Stimulated activated CD4-positive, alpha-beta T cell treated with anti-CD3 and anti-CD28 coated beads, Interleukin-4, amount 100 ng/mL, for 24 hours (primary cell): Measurements from ENCODE around the gene TP53INP2.
"Not testable (repeated sequence)": the region's sequence is repeated elsewhere in the genome, so short reads cannot be mapped to it uniquely, and the experiment has no call there.

Experiments
- DNase-seq: peaks from one replicate; pipeline ENCODE4 v3.0.0-alpha.2; 2020

Gene TP53INP2, protein sequence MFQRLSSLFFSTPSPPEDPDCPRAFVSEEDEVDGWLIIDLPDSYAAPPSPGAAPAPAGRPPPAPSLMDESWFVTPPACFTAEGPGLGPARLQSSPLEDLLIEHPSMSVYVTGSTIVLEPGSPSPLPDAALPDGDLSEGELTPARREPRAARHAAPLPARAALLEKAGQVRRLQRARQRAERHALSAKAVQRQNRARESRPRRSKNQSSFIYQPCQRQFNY

DNA sequence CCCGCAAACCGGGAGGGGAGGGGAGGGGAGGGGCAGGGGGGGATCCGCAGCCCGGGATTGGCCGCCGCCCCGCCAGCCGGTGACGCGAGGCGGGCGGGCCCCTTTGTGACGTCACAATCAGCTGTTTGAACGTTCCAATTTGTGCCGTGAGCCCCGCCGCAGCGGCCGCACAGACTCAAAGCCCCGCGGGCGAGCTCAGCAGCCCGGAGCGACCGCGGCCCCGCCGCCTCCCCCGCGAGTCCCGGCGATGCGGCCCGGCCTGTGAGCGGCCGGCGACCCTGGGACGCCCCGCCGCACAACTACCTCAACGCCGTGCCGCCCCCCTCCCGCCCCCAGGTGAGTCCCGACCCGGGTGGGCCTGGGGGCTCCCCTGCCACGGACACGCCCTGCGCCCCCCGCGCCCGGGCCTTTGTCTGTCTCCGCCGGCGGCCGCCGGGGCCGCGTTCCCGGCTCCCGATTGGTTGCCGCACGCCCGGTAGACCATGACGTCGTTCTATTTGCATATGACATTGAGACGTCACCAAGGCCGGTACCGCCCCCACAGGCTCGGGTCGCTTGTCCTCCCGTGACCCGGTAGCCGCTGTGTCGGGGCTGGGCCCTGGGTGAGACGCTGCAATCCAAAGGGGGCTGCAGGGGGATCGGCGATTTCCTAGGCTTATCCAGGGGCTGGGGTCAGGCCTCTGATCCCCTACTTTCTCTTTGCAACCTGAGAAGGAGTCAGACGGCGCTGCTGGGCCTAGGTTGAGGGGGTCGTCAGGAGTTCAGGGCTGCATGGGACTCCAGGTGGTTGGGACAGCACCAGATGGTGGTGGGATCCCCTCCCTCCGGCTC is at the start of gene TP53INP2:
TSS of gene TP53INP2 (plus strand) at position 168 of the 831 bp plus-strand sequence. CDS start 4,396 bp downstream, outside the sequence.
- peak; percentile 80 for DNase-seq

DNA sequence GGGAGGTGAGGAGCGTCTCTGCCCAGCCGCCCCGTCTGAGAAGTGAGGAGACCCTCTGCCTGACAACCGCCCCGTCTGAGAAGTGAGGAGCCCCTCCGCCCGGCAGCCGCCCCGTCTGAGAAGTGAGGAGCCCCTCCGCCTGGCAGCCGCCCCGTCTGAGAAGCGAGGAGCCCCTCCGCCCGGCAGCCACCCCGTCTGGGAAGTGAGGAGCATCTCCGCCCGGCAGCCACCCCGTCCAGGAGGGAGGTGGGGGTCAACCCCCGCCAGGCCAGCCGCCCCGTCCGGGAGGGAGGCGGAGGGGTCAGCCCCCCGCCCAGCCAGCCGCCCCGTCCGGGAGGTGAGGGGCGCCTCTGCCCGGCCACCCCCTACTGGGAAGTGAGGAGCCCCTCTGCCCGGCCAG is 45.5 kb upstream of the TP53INP2 start:
- DNase-seq: not testable (repeated sequence)

DNA sequence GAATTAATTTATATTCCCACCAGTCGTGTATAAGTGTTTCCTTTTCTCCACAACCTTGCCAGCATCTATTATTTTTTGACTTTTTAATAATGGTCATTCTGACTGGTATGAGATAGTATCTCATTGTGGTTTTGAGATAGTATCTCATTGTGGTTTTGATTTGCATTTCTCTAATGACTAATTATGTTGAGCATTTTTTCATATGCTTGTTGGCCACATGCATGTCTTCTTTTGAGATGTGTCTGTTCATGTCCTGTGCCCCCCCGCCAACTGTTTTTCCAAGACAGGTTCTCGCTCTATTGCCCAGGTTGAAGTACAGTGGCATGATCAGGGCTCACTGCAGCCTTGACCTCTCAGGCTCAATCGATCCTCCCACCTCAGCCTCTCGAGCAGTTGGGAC is 42.3 kb upstream of the TP53INP2 start:
- peak; percentile 4 for DNase-seq

DNA sequence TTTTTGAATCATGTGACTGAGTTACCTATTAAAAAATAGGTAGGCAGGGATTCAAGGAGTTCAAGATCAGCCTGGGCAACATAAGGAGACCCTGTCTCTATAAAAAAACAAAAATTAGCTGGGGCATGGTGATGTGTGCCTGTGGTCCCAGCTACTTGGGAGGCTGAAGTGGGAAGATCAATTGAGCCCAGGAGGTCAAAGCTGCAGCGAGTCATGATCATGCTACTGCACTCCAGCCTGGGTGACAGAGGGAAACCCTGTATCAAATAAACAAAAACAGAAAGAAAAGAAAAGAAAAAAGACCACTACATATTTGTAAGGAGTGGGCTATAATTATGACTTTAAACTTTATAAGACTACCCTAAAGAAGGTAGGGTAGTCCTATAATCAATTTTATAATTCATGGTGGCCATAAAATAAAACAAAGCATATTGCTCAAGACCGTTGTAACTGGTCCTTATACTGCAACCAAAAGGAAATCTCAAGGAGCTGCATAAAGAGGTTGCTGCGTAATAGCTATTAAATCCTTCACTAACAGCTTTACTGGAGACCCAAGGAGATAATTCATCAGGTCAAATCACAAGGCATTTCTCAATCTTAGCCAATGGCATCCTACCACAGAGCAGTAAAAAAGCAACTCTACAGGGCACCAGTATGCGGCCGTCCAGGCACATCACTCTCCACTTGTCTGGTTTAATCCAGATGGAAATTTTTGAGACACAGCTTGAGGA is 40.8 kb upstream of the TP53INP2 start:
- DNase-seq: no peak

DNA sequence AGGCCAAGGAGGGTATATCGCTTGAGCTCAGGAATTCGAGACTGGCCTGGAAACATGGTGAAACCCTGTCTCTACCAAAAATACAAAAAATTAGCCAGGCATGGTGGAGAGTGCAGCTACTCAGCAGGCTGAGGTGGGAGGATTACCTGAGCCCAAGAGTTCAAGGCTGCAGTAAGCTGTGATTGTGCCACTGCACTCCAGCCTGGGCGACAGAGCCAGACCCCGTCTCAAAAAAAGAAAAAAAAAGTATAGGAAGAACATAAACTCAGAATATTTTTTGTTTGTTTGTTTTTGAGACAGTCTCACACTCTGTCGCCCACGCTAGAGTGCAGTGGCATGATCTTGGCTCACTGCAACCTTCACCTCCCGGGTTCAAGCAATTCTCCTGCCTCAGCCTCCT is 39.4 kb upstream of the TP53INP2 start:
- DNase-seq: not testable (repeated sequence)

DNA sequence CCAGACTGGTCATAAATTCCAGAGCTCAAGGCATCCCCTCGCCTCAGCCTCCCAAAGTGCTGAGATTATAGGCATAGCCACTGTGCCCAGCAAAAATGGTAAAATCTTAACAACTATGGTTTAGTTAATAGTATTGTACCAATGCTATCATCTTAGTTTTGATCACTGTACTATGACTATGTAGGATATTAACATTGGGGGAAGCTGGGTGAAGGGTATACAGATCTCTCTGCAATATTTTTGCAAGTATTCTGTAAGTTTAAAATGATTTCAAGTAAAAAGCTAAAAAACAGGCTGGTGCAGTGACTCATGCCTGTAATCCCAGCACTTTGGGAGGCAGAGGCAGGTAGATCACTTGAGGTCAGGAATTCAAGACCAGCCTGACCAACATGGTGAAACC is 35.0 kb upstream of the TP53INP2 start:
- DNase-seq: no peak

DNA sequence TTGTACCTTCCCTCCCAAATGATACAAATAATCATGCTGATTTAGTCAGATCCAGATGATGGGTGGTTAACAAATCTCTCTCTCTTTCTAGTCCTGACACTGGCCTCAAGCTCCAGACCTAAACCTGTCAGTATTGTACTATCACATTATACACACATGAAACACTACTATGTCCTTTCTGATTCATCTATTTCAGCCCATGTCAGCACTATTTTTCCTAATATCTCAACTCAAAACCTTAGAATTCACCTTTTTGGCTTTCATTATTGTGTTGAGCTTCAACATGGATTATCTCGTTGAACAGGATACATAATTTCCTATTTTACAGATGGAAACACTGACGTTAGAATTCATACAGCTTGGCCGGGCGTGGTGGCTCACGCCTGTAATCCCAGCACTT is 30.7 kb upstream of the TP53INP2 start:
- DNase-seq: no peak

DNA sequence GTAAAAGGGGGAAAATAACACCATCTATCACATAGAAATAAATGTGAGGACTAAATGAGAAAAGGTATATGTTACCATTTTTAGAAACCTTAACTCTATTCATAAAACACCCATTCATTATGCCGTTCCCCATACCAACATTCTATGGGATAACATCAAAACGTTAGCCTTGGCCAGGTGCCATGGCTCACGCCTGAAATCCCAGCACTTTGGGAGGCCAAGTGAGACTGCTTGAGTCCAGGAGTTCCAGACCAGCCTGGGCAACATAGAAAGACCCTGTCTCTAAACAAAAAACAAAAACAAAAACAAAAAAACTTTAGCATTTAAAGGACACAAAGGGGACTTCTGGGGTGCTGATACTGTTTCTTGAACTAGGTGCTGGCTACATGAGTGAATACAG is 28.6 kb upstream of the TP53INP2 start:
- no peak for DNase-seq

DNA sequence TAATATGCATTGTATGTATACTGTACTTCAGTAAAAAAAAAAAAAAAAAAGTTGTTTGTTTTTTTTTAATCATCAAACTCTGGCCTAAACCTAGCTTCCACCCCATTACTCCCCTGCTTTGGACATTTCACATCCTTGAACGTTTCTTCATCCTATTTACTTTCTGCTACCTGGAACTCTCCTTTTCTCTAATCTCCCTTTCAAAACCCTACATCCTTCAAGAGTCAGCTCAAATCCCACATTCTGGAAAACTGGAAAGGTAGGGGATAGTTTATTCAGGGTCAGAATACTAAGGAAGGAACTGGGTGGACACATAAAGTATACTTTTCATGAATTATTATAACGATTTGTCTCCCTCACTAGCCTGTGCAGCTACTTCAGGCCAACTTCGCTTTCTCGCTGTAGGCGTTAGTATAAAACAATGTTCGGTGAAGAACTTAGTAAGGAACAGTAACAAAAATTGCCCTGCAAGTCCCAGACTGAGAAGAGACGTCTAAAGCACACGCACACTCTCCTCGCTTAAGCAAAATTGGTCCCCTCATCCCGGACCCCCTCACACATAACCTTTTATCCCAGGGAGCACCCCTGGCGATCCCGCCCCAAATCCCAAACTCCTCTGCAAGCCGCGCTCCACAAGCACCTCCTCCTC is 28.0 kb upstream of the TP53INP2 start:
- no peak for DNase-seq

DNA sequence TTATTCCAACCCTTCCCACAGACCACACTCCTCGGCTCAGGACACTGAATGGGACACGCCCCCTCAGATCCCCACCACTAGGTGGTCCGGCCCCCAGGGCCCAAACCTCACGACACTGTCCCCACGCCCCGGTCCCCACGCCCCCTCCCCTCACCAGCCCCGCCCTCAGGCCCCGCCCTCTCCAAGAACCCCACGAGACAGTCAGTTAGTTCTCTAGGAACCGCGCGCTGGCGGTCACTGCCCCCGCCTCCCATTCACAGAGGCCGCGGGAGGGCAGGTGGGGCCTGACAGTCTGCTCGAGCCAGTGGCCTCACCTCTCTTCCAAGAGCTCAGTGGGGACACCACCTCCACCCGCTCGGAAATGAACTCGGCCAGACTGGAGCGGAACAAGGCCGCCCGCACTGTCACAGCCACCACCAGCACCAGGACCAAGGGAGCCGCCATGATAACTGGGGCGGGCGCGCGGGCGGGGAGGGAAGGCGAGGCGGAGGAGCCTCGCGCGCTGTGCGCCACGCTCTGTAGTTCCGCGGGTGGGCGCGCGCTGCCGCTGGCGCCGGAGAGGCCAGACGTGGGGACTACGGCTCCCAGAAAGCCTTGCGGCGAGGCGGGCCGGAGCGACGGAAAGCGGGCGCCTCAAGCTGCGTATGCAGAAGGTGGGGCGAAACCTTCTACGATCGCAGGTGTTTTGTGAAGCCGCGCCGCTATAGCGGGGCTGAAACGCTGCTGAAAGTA is 27.3 kb upstream of the TP53INP2 start, which contains the start of gene PIGU:
TSS of gene PIGU (minus strand) at position 451 of the 732 bp plus-strand sequence. CDS start at position 444, 7 bp downstream.
- DNase-seq: peak; percentile 95

DNA sequence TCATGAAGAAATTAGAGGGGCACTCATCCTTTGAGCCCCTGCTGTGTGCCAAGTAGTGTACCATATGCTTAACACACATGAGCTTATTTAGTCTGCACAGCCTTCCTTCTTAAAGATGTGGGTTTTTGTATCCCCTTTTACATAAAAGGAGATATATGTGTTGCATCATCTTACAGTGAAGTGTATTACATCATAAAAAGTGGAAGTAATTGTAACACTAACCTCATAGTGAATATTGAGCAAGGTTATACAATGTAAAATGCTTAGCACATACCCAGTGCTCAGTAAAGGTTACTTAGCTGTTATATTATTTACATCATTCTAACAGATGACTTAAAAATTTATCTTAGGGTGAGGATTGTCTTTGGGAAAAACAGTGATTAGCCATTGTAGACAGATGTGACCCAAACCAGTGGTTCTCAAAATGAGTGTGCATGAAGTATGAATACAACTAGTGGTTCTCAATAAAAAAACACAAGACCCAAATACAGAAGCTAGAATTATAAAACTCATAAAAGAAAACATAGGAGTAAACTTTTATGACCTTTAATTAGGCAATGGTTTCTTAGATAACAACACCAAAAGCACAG is 23.5 kb upstream of the TP53INP2 start:
- no peak for DNase-seq

DNA sequence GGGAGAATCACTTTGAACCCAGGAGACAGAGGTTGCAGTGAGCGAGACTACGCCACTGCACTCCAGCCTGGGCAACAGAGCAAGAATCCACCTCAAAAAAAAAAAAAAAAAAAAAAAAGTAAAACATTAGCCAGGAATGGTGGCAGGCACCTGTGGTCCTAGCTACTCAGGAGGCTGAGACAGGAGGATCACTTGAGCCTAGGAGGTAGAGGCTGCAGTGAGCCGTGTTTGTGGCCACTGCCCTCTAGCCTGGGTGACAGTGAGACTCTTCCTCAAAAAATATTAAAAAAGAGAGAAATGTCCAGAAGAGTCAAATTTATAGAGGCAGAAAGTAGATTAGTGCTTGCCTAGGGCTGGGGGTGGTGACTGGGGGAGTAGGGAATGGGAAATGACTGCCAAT is 20.5 kb upstream of the TP53INP2 start:
- no peak for DNase-seq

DNA sequence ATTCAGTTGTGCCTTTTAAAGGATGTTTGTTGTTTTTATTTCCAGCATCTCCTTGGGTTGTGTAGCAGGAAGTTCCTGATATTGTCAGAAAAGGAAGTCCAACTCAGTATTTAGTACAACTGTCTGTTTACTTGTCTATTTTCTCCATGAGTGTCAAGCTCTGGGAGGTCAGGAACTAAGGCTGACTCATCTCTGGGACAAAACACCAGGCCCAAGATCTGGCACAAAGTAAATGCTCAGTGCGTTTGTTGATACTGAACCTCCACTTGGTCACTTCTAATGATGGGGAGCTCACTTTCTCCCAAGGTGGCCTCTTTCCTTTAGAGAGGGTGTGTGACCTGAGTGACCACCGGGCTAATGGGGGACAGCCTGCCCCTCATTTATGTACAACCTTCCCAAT is 14.7 kb upstream of the TP53INP2 start:
- no peak for DNase-seq

DNA sequence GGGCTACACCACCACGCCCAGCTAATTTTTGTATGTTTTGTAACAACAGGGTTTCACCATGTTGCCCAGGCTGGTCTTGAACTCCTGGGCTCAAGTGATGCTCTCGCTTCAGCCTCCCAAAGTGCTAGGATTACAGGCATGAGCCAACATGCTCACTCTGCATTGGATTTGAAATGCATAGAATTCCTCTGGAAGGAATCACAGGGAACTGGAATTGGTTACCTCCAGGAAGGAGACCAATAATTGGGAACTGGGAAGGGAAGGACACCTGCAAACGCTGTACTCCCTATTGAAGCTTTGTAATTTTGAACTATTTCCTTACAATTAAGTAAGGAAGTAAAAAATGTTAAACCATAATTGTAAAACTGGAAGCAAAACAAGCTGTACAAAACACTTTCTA is 12.3 kb upstream of the TP53INP2 start:
- no peak for DNase-seq

DNA sequence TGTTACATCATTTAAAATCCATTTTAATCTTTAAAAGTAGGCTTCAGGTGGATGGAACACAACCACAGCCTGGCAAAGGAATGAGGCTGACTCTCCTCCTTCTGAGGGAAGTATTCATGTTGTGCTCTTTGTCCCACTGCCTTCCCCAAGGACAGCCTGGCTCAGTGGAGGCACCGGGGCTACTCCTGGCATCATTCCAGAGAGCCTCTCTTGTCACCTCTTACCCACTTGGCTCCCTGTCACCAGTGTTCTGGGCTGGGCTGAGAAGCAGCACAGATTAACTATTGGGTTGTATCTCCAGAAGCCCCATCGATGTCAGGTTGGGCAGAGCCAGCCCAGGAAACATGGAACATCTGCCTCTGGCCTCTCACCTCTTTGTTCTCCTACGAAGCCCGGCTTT is 10.7 kb upstream of the TP53INP2 start:
- no peak for DNase-seq

DNA sequence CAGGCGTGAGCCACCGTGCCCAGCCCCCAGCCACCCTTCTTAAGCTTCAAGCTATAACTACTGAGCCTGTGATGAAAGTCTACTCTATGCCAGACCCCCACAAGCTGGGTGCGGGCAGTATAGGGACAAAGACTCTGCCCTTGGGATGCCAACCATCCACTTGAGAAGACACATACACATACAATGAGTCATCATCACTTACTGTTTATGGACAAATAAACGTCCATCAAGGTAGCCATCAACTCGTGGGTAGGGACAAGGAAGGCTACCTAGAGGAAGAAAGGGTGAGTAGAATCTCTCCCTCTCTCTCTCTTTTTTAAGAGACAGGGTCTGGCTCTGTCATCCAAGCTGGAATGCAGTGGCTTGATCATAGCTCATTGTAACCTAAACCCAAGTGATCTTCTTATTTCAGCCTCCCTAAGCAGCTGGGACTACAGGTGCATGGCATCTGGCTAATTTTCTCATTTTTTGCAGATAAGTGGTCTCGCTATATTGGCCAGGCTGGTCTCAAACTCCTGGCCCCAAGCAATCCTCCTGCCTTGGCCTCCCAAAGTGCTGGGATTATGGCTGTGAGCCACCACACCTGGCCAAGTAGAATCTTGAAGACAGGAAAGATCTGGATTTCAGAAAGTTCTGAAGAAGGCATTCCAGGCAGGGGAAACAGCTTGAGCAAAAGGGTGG is 2.6 kb upstream of the TP53INP2 start:
- DNase-seq: no peak

DNA sequence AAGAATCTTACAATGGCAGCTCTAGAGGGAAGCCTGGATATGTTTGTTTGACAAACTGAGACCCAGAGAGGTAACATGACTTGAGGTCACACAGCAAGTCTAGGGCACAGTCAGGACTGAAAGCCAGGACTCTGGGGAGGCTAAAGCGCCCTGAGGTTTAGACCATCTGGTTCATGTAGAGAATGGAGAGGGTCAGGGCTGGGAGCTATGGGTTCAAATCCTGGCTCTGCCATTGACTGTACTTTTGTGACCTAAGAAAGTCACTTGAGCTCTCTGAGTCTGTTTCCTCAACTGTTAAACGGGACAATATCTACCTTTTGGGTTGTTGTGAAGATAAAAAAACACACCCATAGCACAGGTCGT is 1.1 kb upstream of the TP53INP2 start:
- no peak for DNase-seq

DNA sequence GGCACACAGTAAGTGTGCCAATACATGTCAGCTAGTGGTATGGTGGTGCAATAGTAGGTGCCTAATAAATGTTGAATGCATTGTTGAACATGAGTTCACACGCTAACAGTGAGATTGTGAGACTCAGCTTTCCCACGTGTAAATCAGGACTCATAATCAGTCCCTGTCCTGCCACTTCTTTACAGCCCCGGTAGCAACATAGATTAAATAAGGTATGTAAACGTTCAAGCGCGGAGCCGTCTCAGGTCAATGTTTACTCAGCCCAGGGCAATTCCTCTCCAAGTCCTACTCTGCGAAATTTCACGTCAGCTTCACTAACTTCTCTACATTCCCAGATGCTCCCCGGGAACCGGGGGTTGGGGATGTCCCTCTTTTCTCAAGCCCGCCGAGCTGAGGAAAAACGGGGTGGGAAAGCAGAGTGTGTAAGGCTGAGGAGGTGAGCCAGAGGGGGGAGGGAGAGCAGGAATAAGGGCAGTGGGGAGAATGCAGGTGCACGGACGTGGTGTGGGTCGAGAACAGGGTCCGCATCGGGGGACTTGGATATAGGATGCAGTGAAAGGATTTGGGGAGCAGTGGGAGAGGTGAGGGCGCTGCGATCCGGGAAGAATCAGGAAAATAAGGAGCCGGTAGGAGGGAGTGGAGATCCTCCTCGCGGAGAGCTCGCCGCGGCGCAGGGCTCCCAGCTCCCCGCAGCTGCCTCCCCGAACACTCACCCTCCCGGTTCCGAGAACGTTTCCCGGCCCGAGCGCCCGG is 544 bp upstream of the TP53INP2 start:
- DNase-seq: no peak

DNA sequence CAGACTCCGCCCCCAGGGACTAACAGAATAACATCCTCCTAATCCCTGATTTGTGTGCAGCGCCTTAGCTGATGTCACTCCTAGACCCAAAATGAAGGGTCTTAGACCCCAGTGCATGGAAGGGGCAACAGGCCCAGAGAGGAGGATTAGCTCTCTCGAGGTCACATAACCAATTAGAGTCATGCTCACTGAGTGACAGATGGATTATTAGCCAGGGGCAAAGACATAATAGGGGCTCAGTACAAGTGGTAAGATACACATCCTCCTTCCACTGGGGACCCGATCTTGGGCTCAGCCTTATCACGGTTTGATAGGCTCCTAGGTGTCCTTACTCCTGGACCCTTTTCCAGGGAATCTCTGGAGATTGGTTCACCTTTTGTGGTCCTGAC is 858 bp downstream of the TP53INP2 start:
- no peak for DNase-seq

DNA sequence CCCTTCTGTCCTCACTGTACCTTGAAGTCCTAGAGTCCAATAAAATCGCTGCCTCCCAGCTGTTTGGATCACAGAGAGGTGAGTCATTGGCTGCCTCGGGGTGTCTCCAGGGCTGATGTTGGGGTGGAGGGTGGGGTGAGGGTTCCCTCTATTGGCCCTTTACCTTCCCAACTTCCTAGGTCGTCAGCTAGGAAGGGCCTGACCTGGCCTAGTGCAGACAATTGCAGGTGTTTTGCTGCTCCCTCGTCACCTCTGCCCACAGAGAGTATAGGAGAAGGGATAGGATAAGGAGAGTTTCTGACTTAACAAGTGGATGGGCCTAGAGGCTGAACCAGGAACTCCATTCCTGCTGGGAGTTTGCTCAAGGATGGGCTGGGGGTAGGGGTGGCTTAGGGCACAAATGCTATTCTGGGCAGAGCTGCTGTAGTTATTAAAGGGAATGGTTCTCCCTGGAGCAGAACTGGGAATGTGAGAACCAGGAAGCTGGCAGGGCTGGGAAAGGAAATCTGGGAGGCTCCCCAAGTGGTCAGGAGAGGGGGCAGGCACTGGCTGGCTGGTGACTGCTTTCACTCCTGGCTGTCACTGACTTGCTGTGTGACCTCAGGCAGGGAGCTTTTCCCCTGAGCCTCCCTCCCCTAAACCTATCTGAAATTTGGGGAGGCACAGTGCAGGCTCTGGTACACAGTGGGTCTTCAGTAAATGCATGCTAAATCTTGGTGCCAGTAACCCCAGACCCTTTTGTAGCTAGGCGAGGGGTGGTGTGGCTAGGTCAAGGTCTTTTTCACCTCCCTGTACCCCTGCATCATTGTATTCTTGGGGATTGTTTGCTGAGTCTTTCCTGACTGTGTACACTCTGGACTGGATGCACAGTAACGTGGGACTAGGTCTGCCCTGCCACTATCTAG is 1.5 kb downstream of the TP53INP2 start:
- no peak for DNase-seq
